WERI-Rb-1 (cell line): ENCODE measurements around the gene RPS19BP1.

Source experiments
- DNase-seq: peaks from one replicate; pipeline ENCODE4 v3.0.0-alpha.2; 2020
- H3K27ac ChIP-seq: fragments of 250-450 bp; sonication (Bioruptor Pico); 2 replicates; pipeline ENCODE4 v1.5.1; 2020; ENCODE audit warnings: mild to moderate bottlenecking, moderate library complexity
- H3K27me3 ChIP-seq: fragments of 250-450 bp; sonication (Bioruptor Pico); 2 replicates; pipeline ENCODE4 v1.5.1; 2021; ENCODE audit warnings: mild to moderate bottlenecking, low read depth, moderate library complexity; ENCODE audit not compliant: insufficient read depth, severe bottlenecking
- H3K36me3 ChIP-seq: fragments of 250-450 bp; sonication (Bioruptor Pico); 2 replicates; pipeline ENCODE4 v1.5.1; 2020; ENCODE audit warnings: mild to moderate bottlenecking, moderate library complexity
- H3K4me3 ChIP-seq: 2 replicates; pipeline ENCODE4 v1.5.1; 2011; ENCODE audit warnings: low read depth, mild to moderate bottlenecking, control low read depth, low read length
- H3K9me3 ChIP-seq: fragments of 250-450 bp; sonication (Bioruptor Pico); 2 replicates; pipeline ENCODE4 v1.5.1; 2021; ENCODE audit warnings: mild to moderate bottlenecking, moderate library complexity; ENCODE audit not compliant: severe bottlenecking
- TF ChIP-seq, protein P1 (sequence below): IDR thresholded peaks from 2 replicates; pipeline ENCODE4 v1.5.1; 2011; ENCODE audit warnings: low read depth, mild to moderate bottlenecking, control low read depth, inconsistent platforms, low read length

The RPS19BP1 gene

DNA sequence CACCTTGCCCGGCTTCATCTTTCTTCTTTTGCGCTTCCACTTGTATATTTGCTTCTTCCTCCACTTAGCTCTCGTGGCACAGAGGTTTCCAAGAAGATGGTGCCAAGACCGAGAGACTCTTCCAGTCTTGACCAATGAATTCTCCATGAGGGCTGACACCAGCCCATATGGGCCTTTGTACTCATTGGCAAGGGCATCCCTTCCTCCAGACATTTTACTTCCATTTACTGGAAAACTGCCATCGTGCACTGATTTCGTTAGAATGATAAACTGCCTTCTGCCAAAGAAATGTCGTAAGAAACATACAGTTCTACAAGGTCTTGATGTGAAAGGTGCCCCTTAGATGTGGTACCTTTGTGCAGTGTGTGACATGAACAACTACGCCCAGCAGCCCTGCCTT, 35.1 kb downstream of the RPS19BP1 start:
- H3K36me3 ChIP-seq: no peaks in the 10 kb centered on the region
- no peak overlapping the region for H3K4me3 ChIP-seq
- TF ChIP-seq, protein P1, sequence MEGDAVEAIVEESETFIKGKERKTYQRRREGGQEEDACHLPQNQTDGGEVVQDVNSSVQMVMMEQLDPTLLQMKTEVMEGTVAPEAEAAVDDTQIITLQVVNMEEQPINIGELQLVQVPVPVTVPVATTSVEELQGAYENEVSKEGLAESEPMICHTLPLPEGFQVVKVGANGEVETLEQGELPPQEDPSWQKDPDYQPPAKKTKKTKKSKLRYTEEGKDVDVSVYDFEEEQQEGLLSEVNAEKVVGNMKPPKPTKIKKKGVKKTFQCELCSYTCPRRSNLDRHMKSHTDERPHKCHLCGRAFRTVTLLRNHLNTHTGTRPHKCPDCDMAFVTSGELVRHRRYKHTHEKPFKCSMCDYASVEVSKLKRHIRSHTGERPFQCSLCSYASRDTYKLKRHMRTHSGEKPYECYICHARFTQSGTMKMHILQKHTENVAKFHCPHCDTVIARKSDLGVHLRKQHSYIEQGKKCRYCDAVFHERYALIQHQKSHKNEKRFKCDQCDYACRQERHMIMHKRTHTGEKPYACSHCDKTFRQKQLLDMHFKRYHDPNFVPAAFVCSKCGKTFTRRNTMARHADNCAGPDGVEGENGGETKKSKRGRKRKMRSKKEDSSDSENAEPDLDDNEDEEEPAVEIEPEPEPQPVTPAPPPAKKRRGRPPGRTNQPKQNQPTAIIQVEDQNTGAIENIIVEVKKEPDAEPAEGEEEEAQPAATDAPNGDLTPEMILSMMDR: no peak
- no peak for DNase-seq
- H3K27me3 ChIP-seq: no peaks in the 10 kb centered on the region
- no peaks in the 10 kb centered on the region for H3K9me3 ChIP-seq
- no peak overlapping the region for H3K27ac ChIP-seq

DNA sequence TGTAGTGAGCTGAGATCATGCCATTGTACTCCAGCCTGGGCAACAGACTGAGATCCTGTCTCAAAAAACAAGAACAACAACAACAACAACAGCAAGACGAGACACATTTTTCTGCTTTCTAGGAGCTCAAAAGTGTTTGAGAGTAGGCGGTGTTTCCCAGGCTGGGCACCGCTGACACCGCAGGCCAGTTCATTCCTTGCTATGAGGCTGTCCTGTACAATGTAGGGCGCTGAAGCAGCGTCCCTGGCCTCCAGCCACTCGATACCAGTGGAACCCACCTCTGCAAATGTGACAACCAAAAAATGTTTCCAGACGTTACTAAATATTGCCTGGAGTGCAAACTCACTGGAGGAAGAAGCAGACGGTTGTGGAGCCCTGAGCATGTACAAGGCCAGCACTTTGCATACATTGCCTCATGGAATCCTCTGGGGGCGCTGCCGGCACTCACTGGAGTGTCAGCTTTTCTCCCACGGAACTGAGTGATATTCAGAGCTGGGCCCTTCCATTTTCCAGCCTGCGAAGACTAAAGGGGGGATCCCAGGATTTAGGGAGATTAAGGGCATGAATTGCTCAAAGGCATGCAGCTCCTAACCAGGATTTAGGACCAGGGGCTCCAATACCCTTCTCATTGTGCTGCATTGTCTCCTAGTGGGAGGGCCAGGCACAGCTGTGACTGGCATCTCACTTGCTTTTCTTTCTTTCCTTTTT, 36.3 kb downstream of the RPS19BP1 start:
- H3K36me3 ChIP-seq: no peaks in the 10 kb centered on the region
- TF ChIP-seq, protein P1: peak; percentile 89
- H3K9me3 ChIP-seq: no peaks in the 10 kb centered on the region
- peak; percentile 86 for DNase-seq
- no peaks in the 10 kb centered on the region for H3K27me3 ChIP-seq
- peak overlapping the region; percentile 34 for H3K27ac ChIP-seq
- H3K4me3 ChIP-seq: no peak overlapping the region

DNA sequence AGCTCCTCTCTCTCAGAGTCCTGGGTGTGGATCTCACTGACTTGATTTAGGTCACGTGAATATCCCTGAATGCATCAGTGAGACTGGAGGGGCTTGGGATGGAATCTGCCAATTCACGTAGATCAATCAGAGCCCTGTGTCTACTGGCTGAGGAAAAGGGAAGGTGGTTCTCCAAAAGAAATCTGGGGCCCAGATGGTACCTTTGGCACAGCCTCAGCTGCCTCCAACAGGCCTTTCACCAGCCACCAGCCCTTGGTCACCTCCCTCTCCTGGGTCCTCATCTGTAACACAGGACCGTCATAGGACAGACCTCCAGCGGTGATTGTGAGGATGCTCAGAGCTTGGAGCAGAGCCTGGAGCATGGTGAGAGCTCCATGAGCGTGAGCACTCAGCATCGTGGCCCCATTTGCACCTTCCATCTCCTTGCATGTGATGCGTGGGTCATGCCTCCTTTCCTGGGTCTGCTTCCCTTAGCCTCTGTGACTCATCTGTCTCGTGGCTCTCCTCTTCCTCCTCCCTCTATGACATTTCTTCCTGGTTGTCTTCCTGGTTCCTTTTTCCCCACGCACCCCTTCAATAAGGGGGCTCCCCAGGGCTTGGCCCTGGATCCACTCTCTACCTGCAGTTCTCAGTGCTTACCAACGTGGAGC, 38.0 kb downstream of the RPS19BP1 start:
- DNase-seq: no peak
- TF ChIP-seq, protein P1: no peak
- no peaks in the 10 kb centered on the region for H3K27me3 ChIP-seq
- H3K9me3 ChIP-seq: no peaks in the 10 kb centered on the region
- peaks cover 3% of the 10 kb centered on the region; the same call in 1 of the 2 replicates for H3K36me3 ChIP-seq
- no peak overlapping the region for H3K4me3 ChIP-seq
- H3K27ac ChIP-seq: no peak overlapping the region

DNA sequence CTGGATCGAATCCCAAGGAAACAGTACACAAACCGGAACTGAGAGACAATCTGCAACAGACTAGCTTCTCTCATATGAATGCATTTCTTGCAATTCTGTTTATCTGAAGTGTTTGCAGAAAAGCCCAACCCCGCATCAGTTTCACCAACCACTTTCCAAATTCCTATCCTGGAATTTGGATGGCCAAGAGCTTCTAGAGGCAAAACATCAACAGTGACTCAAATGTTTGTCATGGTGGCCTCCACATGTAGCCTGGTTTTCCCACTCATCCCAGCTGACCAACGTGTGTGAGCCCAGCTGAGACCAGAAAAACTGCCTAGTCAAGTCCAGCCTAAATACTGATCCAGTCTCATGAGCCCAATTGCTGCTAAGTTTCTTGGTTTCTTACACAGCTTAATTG, 38.8 kb downstream of the RPS19BP1 start:
- no peak overlapping the region for H3K4me3 ChIP-seq
- H3K36me3 ChIP-seq: peaks cover 6% of the 10 kb centered on the region
- H3K27ac ChIP-seq: no peak overlapping the region
- no peaks in the 10 kb centered on the region for H3K27me3 ChIP-seq
- TF ChIP-seq, protein P1: no peak
- DNase-seq: no peak
- H3K9me3 ChIP-seq: no peaks in the 10 kb centered on the region

DNA sequence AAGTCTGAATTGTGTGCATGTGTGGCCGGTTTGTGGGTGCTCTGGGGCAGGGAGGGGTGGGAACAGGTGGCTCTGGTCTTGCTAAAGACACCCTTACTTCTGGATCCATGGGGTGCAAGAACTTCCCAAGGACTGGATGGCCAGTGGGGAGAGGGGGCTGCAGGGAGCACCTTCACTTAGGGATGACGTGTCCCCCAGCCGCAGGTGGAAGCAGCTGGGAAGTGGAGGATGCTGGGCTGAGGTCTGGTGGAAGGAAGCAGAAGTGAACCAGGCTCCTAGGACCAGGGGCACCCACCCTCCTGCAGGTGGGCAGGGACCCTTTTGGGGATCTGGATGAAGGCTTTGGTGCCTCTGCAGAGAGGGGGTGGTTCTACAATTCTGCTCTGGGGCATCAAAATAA, 40.4 kb downstream of the RPS19BP1 start:
- DNase-seq: no peak
- peaks cover 10% of the 10 kb centered on the region for H3K36me3 ChIP-seq

More for the DNA sequence above, 40.4 kb downstream of the RPS19BP1 start:
- H3K27ac ChIP-seq: no peak overlapping the region
- no peaks in the 10 kb centered on the region for H3K27me3 ChIP-seq
- no peak overlapping the region for H3K4me3 ChIP-seq
- TF ChIP-seq, protein P1: no peak
- no peaks in the 10 kb centered on the region for H3K9me3 ChIP-seq
